Sigmoid colon (tissue), 7 donors: ENCODE measurements around the gene SLAMF9. TPM values are rescaled to one million over a fixed set of nuclear protein-coding genes. Genes with fewer than 3 reads are reported as not detected.

ENCODE experiments used
- DNase-seq: peaks from one replicate; pipeline ENCODE4 v3.0.0-alpha.2; 2019
- H3K27ac ChIP-seq, 4 donors: fragments of 200-600 bp; sonication (generic); one replicate each; pipeline ENCODE4 v1.5.1; 2016 to 2019; ENCODE audit warnings: mild to moderate bottlenecking in 1 of 4
- H3K27me3 ChIP-seq, 3 donors: fragments of 200-600 bp; sonication (generic); one replicate each; pipeline ENCODE4 v1.5.1; 2019; ENCODE audit warnings: mild to moderate bottlenecking in 1 of 3
- H3K36me3 ChIP-seq, 4 donors: fragments of 200-600 bp; sonication (generic); one replicate each; pipeline ENCODE4 v1.5.1; 2016 to 2019
- H3K4me1 ChIP-seq, 4 donors: fragments of 200-600 bp; sonication (generic); one replicate each; pipeline ENCODE4 v1.5.1; 2017 to 2019
- H3K4me3 ChIP-seq, 4 donors: fragments of 200-600 bp; sonication (generic); one replicate each; pipeline ENCODE4 v1.5.1; 2017 to 2019; ENCODE audit warnings: mild to moderate bottlenecking in 2 of 4, moderate library complexity in 1 of 4
- H3K9me3 ChIP-seq, 4 donors: fragments of 200-600 bp in 3 of 4; sonication (generic) in 3 of 4; one replicate each; pipeline versions ENCODE4 v1.5.1 to v1.6.1; 2013 to 2019
- CTCF ChIP-seq, 4 experiments: fragments of 450-650 bp in 3 of 4; fragments of 200-600 bp in 1 of 4; IDR thresholded peaks; one replicate each; pipeline ENCODE4 v1.5.1; 2016 to 2019; ENCODE audit warnings: antibody characterized with exemption in 4 of 4, mild to moderate bottlenecking in 3 of 4, moderate library complexity in 2 of 4
- EP300 ChIP-seq, 4 donors: sonication (generic); formaldehyde crosslinking; IDR thresholded peaks; one replicate each; pipeline ENCODE4 v1.6.1; 2017; ENCODE audit warnings: antibody characterized with exemption in 4 of 4
- POLR2A ChIP-seq, 2 donors: fragments of 450-650 bp; IDR thresholded peaks; one replicate each; pipeline ENCODE4 v1.6.1; 2016; ENCODE audit warnings: antibody characterized with exemption in 2 of 2, mild to moderate bottlenecking in 2 of 2, moderate library complexity in 2 of 2
- POLR2AphosphoS5 ChIP-seq, 4 donors: sonication (generic); formaldehyde crosslinking; IDR thresholded peaks; one replicate each; pipeline ENCODE4 v1.6.1; 2017; ENCODE audit warnings: antibody characterized with exemption in 4 of 4
- WGBS, 2 donors: extraction: QIAGEN DNeasy Blood & Tissue Kit; methylation state at CpG; one replicate each; pipeline ENCODE4 v1.1.7; 2013; 5-methylcytosine and 5-hydroxymethylcytosine counted together
- intact Hi-C: fragments of 100-400 bp; cut with DNase I; formaldehyde crosslinking; loops from one replicate; pipeline ENCODE4 v1.15.1; 2023
- polyA plus RNA-seq, 3 donors: library from polyadenylated mRNA; stranded (reverse); fragments of 200-250 nt; gene quantifications; one replicate each; pipeline ENCODE4 v1.2.3, GENCODE V29; 2013
- total RNA-seq, 4 donors: library from RNA; depleted of rRNA; stranded (reverse); fragments of >200 nt; gene quantifications; one replicate each; pipeline ENCODE4 v1.1.0, GENCODE V29; 2016
- donor health status: healthy with polysubstance abuse.
- donor health status: Bipolar disorder and iron deficiency.
- donor health status: healthy.

Gene SLAMF9
- total and polyA plus RNA-seq, 7 donors: 0.15 TPM; not detected in 6

- Histone ChIP-seq H3K4me3 (no peak overlapping the region), H3K4me1 (peaks cover 0 to 14% (median 10%) of the 10 kb centered on the region in 4 donors), H3K36me3 (no peaks in the 10 kb centered on the region), H3K27me3 (no peaks in the 10 kb centered on the region), H3K9me3 (no peaks in the 10 kb centered on the region), H3K27ac (no peak overlapping the region)
- no peak for TF ChIP-seq POLR2AphosphoS5 (IDR thresholded peaks at IDR 0.05)
- TF ChIP-seq CTCF (IDR thresholded peaks at IDR 0.05): no peak
- no peak for TF ChIP-seq EP300 (IDR thresholded peaks at IDR 0.05)
- TF ChIP-seq POLR2A (IDR thresholded peaks at IDR 0.05): no peak
- 92 to 93% methylated on average over 7 of the region's 7 CpGs for WGBS, 2 donors
- no peak for DNase-seq
- intact Hi-C loops: no loop called here
These were observed 20.4 kb upstream of the SLAMF9 start for GRCh38 chr1:159974350-159974965.

- TF ChIP-seq CTCF (IDR thresholded peaks at IDR 0.05) (no peak), POLR2AphosphoS5 (IDR thresholded peaks at IDR 0.05) (no peak), EP300 (IDR thresholded peaks at IDR 0.05) (no peak), POLR2A (IDR thresholded peaks at IDR 0.05) (no peak)
- Histone ChIP-seq H3K9me3 (no peaks in the 10 kb centered on the region), H3K4me1 (peaks cover 0 to 3% (median 2%) of the 10 kb centered on the region in 4 donors), H3K27ac (no peak overlapping the region), H3K4me3 (no peak overlapping the region), H3K27me3 (no peaks in the 10 kb centered on the region), H3K36me3 (no peaks in the 10 kb centered on the region)
- WGBS, 2 donors: 86 to 93% methylated on average over 6 of the region's 6 CpGs
- no peak for DNase-seq
- intact Hi-C loops: no loop called here
These were observed 19.4 kb upstream of the SLAMF9 start for GRCh38 chr1:159973350-159973940.

- H3K4me1 ChIP-seq: no peaks in the 10 kb centered on the region
- H3K9me3 ChIP-seq: no peaks in the 10 kb centered on the region
- no peaks in the 10 kb centered on the region for H3K36me3 ChIP-seq
- intact Hi-C loops: no loop called here
- TF ChIP-seq EP300 (IDR thresholded peaks at IDR 0.05): no peak
- TF ChIP-seq POLR2AphosphoS5 (IDR thresholded peaks at IDR 0.05): no peak
- TF ChIP-seq POLR2A (IDR thresholded peaks at IDR 0.05): no peak
- TF ChIP-seq CTCF (IDR thresholded peaks at IDR 0.05): no peak
- H3K27ac ChIP-seq: no peak overlapping the region
- 89 to 93% methylated on average over 8 of the region's 8 CpGs for WGBS, 2 donors
- no peaks in the 10 kb centered on the region for H3K27me3 ChIP-seq
- no peak overlapping the region for H3K4me3 ChIP-seq
- DNase-seq: no peak
These were observed 18.6 kb upstream of the SLAMF9 start for GRCh38 chr1:159972443-159973205.

- no peaks in the 10 kb centered on the region for H3K4me1 ChIP-seq
- TF ChIP-seq POLR2A (IDR thresholded peaks at IDR 0.05) (no peak), CTCF (IDR thresholded peaks at IDR 0.05) (no peak), POLR2AphosphoS5 (IDR thresholded peaks at IDR 0.05) (no peak), EP300 (IDR thresholded peaks at IDR 0.05) (no peak)
- no peak for DNase-seq
- H3K4me3 ChIP-seq: no peak overlapping the region
- 16 to 60% methylated on average over 9 of the region's 9 CpGs for WGBS, 2 donors
- no peak overlapping the region for H3K27ac ChIP-seq
- intact Hi-C loops: no loop called here
- no peaks in the 10 kb centered on the region for H3K27me3 ChIP-seq
- H3K36me3 ChIP-seq: no peaks in the 10 kb centered on the region
- H3K9me3 ChIP-seq: no peaks in the 10 kb centered on the region
These were observed 16.9 kb upstream of the SLAMF9 start for GRCh38 chr1:159970932-159971342.
